Measurements from ENCODE around the gene PICK1.
A peak's percentile ranks its signal among the peaks of the same experiment; 100 is the strongest.

PICK1 gene

DNA sequence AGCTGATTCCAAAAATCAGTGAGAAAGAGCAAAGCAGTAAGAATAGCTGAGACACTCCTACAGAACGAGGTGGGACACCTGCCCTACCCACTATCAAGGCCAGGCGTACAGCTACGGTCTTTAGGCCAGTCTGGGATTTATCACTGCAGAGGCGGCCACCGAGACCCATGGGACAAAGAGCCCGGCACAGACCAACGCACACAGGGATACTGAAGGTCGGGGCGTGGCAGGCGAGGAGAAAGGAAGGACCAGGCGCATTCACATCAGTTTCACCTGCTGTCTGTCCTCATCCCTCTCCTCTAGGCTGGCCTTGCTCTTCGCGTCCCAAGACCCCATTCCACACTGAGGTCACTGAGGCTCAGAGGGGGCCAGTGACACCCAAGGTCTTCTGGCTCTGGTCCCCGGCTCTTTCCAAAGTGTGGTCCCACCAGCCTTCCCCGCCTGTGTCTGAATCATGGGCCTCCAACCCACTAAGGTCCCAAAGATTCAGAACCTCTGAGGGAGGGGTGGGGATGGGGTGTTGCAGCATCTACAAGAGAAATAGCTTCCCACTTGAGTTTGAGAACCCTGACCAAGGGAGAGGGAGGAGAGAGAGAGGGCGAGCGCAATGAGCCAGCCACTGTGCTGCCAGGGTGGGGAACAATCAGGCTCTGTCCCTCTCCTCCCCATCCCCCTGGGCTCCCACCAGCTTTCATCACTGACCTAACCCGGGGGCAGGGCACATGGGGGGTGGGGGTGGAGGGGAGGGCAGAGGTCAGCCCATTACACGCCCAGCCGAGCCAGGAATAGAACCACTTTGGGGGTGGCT lies 7.2 kb upstream of the PICK1 start:
- DNase-seq, result no peak

DNA sequence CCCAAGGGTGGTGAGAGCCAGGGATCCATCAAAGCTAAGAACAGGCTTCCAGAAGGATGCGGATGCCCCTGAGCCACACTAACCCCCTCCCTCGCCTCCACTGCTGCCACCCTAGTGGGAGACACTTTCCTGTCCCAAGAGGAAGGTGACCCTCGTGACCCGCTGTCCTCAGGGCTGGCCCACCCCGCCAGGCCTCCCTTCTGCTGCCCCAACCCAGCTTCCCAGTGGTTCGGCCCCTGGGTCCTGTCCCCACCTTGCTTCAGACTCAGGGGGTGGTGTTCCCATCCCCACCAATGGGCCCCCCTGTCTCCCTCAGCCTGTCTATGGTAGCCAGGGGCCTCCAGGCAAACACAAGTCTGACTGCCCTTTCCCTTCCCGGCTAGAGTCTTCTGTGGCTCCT lies 6.5 kb upstream of the PICK1 start:
- no peak for DNase-seq

DNA sequence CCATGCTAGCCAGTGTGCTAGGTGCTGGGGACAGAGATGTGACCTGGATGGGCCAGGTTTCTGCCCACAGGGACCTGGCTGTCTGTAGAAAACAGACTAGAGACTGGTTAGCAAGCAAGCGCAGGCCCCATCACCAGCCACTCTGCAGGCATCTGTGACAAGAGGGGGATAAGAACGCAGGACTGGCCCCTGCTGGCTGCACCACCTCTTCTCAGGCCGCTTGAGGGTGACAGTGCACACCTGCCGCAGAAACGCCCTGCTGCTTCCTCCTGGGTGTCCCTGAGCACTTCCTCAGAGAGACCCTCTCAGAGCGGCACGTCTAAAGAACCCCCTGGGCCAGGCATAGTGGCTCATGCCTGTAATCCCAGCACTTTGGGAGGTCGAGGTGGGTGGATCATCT lies 5.9 kb upstream of the PICK1 start:
- DNase-seq, result no peak

DNA sequence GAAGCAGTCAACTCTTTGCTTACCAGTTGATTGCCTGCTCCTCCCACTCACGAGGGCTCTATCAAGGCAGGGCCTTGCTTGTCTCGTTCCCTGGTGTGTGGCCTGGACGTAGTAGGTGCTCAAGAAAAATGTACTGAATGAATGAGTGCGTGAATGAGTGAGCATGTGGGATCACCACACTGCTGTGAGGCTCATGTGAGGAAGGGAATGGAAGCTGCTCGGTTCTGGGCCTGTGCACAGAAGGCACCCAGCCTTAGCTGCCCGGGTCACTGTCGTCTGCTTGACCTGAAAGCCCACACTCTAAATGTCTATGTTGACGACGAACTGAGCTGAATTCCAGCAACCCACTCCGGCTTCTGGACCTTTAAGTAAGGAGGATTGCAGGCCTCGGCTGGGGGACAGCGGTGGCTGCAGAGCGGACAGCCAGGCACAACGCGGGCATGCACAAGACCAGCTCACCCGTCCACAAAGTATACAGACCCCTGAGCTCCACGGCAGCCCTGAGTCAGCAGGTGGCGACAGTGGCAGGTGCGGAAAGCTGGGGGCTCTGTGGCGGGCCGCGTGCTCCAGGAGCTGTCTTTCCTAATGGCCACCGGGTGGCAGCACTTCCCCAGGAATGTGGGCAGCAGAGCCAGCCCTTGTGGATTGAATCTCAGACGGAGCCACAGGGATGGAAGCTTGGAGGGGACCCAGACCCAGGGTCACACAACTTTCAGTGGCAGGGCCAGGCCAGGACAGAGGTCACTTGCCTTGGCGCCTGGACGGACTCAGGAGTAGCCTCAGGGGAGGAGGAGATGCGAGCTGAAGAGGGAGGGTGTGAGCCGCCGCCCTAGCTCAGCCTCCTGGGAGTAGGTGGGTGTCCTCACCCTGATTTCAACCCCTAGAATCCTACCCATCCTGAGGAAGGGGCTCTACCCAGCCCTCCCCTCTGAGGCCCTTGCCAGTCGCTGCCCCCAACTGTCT lies 5.0 kb upstream of the PICK1 start:
- peak; percentile 69 for DNase-seq

DNA sequence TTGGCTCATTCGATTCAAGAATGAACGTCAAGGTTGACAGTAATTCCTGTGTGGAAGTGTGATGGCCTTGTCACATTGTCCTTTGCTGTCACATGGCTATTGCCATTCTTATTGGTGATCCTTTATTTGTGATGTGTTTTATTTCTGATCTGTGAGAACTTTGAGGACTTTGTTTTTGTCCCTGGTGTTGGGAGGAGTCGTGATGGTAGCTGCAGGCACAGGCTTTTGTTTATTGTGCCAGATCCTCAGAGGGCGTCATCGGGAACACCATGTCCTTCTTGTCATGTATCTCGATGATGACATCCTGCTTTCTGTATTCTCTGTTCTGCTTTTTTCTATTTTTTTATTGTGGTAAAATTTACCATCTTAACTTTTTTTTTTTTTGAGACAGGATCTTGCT lies 5.6 kb downstream of the PICK1 start:
- DNase-seq, result no peak

DNA sequence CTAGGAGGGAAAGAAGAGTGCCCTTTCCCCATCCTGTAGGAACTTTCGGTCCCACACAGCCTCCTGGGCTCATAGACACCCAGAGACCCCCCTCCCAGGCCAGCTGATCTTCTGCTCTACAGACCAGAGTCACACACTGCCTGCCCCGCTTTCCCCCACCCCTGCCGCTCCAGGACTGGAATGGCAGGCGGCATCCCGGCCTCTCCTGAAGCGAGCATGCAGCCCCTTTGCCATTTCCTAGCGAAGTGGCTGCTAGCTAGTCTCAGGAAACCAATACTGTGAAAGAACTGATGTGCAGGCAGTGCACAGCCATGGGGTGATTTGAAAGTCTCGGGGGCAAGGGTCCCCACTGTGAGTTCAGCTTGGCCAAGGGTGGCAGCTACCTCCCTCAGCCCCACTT lies 8.3 kb downstream of the PICK1 start:
- DNase-seq, result no peak

DNA sequence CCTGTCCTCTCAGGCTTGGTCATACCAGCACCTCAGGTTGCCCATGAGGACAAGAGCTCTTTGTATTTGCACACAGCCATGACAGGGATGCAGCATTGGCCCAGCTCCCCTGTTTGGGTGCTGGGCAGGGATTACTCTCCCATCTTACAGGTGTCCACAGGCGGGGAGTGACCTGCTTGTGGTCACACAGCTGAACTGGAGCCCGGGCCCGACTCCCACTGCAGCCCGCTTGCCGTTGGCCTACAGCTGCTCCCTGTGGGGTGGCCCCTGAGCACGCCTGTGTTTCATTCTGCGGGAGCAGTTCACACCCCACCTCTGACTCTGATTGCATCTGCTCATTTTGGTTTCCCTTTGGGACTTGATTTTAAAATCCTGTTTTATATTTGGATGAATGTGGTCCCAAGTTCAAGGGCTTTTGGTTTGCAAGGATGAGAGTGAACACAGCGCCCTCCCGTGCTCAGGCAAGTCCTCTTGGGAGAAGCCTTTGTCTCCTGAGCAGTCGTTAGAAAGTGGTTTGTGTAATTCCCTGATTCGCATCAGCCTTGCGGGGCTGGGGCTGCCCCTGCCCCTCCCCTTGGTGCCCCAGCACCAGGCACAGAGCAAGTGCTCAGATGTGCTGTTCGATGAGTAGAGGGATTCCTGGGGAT lies 9.3 kb downstream of the PICK1 start:
- DNase-seq, result no peak

DNA sequence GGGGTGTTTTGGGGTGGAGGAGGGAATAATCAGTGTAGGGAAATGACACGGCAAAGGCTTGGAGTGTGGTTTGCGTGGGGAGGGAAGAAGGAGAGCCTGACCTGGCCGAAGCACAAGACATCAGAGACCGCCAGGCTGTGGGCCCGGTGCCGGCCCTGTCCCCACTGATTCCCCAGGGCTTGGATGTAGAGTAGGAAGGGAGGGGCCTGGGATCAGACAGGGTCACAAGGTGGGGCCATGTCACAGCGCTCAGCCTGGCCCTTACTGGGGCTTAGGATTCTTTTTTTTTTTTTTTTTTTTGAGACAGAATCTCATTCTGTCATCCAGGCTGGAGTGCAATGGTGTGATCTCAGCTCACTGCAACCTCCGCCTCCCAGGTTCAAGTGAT lies 9.8 kb downstream of the PICK1 start:
- DNase-seq, result no peak

DNA sequence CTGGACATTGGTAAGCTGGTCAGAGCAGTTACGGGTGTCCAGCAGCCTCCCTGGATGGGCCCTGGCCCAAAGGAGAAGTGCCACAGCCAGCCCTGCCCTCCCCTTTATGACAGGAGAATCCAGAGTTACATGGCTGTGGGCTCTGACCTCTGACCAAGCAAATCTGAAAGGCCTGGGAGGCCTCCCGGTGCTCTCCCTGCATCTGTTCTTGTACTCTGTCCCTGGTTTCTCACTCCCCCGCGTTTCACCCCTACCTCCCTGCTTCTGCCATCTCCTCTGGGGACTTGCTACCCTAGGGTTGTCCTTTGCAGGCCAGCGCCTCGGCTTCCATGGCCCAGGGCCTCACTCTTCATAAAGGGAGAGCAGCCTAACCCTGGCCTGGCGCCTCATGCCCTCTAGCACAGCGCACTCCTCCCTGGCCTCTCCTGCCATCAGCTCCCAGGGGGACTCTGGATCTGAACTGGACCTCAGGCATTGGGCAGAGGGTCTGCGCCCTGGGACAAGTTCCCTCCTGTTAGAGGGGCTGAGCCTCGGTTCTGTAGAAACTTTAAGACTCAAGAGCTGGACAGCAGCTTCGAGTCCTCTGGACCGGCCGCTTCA lies 10.7 kb downstream of the PICK1 start:
- no peak for DNase-seq

DNA sequence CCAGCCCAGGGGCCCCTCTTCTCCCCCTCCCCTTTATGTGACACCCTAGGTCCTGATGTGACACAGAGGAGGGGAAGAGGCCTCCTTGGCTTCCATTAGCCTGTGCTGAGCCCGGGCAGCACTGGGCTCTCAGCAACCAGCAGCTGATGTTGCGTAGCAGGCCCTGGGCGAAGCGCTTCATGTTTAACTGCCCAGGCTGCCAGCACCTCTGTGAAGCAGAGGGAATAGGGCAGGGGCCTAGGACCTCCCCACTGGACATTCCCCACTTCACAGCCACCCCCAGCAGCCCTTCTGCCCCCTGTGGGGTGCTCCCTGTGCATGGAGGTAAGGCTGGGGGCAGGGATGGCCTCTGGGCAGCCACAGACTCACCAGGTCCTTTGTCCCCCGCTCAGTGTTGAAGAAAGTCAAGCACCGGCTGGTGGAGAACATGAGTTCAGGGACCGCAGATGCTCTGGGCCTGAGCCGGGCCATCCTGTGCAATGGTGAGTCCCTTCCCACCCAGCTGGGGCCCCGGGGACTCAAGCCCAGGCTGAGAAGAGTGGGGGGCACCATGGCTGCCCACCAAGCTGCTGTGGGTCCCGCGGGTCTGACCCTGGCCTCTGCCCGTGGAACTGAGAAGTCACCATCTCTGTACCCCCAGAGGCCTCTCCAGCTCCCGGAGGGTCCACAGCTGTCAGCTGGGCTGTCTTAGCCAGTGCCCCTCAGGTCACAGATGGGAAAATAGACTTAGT lies 11.6 kb downstream of the PICK1 start:
- DNase-seq, result no peak

DNA sequence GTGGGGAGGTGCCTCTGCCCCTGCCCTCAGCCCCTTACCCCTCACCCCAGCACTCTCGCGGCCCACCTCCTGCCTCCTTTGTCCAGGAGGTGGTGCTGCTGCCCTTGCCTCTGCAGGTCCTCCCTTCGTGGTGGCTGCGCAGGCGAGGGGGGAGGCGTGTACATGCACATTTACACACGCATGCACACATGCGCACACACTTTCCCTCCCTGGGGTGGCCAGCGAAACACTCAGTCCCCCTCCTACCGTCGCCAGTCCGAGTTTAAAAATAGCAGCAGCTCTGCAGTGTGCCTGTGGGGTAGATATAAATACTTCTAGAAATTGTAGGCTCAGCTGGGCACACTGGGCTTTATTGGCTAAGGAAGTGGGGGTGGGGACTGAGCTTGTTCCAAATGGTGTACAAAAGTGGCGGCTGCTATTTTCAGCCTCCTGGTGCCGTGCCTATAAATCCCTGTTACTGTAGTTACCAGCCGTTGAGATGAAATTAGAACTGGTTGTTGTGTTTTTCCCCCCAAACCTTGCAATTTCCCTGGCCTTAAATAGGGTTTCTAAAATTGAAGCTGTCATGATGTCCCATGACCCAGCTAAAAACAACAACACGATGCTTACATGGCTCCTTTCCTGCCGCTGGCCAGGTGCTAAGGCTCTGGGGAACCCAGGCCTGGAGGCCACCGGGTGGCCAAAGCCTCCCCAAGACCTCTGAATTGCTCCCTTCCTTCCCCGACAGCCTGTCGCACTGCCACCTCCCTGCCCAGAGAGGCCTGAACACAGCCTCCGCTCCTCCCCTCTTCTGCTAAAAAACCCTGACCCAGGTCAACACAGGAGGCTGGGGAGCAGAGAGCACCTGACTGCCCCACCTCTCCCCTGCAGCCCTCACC lies 12.4 kb downstream of the PICK1 start:
- no peak for DNase-seq

DNA sequence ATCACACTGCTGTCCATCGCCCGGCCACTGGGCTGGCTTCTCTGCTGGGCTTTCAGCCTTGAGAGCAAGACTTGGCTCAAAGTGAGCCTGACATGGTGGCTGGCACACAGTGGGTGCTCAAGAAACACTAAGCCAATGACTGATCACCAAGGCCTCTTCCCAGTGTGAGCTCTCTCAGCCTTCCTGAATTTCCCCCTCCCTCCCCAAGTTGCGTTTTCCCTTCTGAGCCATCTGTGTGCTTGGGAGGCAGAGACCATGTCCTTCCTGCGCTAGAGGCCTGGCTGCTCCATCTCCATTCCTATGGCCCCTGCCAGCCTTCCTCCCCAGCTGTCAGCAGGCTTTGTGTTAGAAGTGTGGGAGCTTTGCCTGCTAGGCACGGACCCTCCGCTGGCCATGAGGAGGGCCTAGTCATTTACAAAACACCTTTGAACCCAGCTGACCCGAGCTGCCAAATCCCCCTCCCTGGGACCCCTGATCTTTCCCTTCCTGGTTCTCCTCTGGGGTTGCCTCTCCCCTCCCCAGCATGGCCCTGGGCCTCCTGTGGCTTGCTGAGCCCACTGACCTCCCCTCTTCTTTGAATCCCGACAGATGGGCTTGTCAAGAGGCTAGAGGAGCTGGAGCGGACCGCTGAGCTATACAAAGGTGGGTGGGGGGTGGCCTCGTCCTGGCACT lies 13.2 kb downstream of the PICK1 start:
- DNase-seq, result no peak

DNA sequence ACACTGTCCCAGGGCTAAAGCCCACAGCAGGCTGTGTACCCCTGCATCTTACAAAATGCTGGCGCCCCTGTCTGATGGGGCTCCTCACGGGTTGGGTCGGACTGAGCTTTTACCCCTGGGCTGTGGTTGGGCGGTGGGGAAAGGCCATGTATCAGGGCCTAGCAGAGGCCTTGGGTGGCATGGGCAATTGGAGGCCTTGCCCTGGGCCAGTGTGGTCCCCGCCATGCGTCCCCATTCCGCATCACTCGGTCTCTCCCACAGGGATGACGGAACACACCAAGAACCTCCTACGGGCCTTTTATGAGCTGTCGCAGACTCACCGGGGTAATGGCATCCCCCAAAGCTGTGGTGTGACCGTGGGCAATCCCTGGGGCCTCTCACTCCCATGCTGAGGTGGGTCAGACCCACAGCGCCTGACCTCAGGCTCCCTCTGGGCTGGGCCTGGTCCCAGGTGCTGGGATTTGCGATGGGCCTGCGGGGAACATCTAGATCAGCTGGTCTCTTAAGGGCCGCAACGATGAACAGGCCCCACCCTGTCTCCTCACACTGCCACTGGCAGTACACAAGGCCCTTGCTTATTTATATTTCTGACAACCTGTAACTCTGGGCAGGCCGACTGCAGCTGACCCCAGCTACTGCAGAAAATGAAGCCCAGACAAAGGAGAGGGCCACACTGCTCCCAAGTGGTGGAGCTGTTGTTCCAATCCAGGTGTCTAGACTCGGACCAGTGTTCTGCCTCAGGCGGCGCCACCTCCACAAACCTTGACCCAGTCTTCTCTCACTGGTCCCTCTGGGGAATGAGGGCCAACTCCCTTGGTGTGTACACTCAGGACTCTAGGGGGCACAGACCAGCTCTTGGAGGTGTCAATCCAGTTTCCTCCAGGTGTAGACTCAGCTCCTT lies 14.5 kb downstream of the PICK1 start:
- DNase-seq, result no peak

DNA sequence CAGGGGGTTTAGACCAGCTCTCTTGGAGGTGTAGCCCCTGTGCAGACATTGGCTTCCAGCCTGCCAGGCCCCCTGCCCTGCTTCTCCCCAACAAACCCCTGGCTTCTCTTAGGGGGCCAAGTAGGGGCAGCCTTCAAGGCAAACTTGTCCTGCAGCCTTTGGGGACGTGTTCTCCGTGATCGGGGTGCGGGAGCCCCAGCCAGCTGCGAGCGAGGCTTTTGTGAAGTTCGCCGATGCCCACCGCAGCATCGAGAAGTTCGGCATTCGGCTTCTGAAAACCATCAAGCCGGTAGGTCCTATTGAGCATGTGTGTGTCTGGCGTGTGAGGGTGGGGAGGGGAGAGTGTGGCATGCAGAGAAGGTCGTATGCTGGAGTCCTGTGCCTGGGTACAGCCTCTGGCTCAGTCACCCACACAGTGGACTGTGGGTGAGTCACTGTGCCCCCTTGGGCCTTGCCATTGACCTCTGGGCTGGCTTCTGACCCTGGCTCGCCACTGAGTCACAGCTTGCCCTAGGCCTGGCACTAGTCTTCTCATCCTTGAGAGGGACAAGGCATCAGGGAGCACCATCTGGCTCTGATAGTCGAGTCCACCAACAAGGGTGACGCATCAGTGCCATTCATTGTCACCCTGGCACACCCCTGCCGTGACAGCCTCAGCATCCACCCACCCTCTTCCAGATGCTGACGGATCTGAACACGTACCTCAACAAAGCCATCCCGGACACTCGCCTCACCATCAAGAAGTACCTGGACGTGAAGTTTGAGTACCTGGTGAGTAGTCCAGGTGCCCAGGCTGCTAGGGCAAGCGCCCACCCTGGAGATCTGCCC lies 15.3 kb downstream of the PICK1 start:
- DNase-seq, result no peak

DNA sequence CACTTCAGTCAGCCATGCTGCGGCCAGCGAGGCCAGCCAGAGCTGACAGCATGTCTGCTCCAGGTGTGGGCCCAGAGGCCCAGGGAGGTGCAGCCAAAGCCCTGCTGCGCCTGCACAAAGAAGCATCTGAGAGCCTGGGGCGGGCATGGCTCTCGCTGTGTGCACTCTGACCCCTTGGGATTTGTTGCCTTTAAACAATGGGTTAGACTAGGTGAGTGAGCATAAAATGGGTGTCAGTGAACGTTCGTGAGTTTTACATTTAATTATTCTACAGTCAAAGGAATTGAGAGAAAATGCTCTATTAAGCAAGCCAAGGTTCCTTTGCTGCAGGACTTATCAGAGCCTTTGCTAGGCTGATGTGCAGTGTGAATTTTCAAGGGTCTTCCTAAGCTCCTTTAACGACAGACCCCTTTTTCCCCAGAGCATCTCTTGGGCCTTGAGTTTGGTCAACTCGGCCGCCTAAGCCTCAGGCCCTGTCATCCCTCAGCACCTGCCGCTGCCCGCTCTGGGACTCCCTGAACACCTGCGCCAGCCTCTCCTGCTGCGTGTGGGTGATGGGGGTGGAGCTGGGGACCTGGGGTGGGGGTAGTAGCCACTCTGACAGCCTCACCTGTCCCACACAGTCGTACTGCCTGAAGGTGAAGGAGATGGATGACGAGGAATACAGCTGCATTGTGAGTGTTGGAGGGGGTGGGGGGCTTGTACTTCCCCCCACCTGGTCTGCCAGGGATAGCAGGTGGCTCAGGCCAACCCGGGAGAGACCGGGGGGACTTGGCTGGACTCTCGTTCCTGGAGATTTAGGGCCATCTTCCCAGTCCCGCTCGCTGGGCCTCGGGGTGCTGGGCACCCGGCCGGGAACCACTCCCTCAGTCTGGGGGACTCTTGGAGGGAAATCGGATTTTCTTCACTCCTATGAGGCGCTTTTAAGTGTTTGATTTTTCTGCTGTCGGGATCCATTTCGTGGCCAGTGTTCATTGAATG lies 16.2 kb downstream of the PICK1 start:
- DNase-seq, result no peak

DNA sequence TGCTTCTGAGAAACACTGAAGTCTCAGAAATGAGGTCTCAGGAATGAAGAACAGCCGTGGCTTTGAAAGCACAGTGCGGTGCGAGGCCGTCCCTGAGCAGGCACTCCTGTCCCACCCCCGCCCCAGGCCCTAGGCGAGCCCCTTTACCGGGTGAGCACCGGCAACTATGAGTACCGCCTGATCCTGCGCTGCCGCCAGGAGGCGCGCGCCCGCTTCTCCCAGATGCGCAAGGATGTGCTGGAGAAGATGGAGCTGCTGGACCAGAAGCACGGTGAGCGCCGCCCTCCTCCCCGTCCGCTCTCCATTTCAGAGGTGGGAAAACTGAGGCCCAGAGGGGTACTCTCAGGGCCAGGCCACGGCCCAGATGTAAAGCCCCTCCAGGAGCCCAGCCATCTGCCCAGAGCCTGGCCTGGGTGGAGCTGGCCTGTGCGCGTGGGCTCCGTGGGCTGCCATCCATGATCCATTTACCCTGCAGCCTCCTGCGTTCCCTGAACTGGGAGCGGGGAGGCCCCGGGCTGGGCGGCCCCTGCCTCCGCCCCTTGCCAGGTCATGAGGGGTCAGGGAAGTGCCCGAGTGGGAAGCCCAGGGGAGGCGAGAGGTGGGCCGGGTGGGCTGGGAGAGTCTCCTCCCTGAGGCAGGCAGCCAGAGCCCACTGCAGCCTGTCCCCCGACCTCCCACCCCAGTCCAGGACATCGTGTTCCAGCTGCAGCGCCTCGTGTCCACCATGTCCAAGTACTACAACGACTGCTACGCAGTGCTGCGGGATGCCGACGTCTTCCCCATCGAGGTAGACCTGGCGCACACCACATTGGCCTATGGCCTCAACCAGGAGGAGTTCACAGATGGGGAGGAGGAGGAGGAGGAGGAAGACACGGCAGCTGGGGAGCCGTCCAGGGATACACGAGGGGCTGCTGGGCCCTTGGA lies 17.2 kb downstream of the PICK1 start:
- no peak for DNase-seq
